Testis (tissue), 3 donors: ENCODE data around the gene CTDP1. TPM values are rescaled to one million over a fixed set of nuclear protein-coding genes. Genes with fewer than 3 reads are reported as not detected.

ENCODE experiments used
- DNase-seq: peaks from one replicate; pipeline ENCODE4 v3.0.0-alpha.2; 2019
- H3K27ac ChIP-seq, 2 donors: fragments of 200-600 bp; sonication (generic); one replicate each; pipeline ENCODE4 v1.5.1; 2019
- H3K27me3 ChIP-seq: fragments of 200-600 bp; sonication (generic); one replicate; pipeline ENCODE4 v1.5.1; 2019
- H3K36me3 ChIP-seq: fragments of 200-600 bp; sonication (generic); one replicate; pipeline ENCODE4 v1.5.1; 2017; ENCODE audit warnings: low read depth; ENCODE audit errors: missing control alignments
- H3K4me1 ChIP-seq: fragments of 200-600 bp; sonication (generic); one replicate; pipeline ENCODE4 v1.5.1; 2019
- H3K4me3 ChIP-seq, 2 donors: fragments of 200-600 bp; sonication (generic); one replicate each; pipeline ENCODE4 v1.5.1; 2017 to 2019
- H3K9me3 ChIP-seq: fragments of 200-600 bp; sonication (generic); one replicate; pipeline ENCODE4 v1.5.1; 2017
- POLR2A ChIP-seq: fragments of 450-650 bp; IDR thresholded peaks from one replicate; pipeline ENCODE4 v1.6.1; 2017; ENCODE audit warnings: antibody characterized with exemption, mild to moderate bottlenecking, moderate library complexity
- WGBS, 2 donors: methylation state at CpG; one replicate each; pipeline ENCODE4 v1.1.5; 2018; 5-methylcytosine and 5-hydroxymethylcytosine counted together
- intact Hi-C: fragments of 100-400 bp; cut with DNase I; formaldehyde crosslinking; loops from one replicate; pipeline ENCODE4 v1.15.1; 2023; ENCODE audit warnings: low total_unique reads
- polyA plus RNA-seq: library from polyadenylated mRNA; stranded (reverse); fragments of 350-450 nt; fragmentation: Illumina TruSeq; extraction: RNeasy Lipid Tissue Mini Kit (QIAGEN cat#74804); gene quantifications from one replicate; pipeline ENCODE4 v1.2.3, GENCODE V29; 2014; ENCODE audit warnings: low read depth, low replicate concordance; ENCODE audit not compliant: insufficient read depth
- total RNA-seq, 2 donors: library from RNA; depleted of rRNA; stranded (reverse); fragments of >200 nt; gene quantifications; one replicate each; pipeline ENCODE4 v1.2.3, GENCODE V29; 2016
- TF ChIP-seq, protein P1 (sequence below), 3 experiments: fragments of 450-650 bp in 2 of 3; fragments of 200-600 bp in 1 of 3; sonication (generic) in 1 of 3; IDR thresholded peaks; one replicate each; pipeline ENCODE4 v1.5.1; 2016 to 2019; ENCODE audit warnings: antibody characterized with exemption in 3 of 3, mild to moderate bottlenecking in 2 of 3, moderate library complexity in 1 of 3

CTDP1 gene
- total and polyA plus RNA-seq, 3 donors from 2014 or later: 41.0 to 51.0 (median 47.2) TPM

DNA sequence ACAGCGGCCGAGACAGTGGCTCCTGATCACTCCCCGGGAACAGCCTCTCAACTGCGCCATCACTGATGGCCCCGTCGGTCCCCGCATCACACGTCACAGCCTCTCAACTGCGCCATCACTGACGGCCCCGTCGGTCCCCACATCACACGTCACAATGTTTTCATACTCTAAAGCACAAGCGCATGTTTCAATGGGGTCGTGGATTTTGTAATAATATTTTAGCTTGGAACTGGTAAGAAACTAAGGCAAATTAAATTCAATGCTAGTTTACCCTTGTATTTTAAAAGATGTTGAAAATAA is 44.2 kb upstream of the CTDP1 start:
- 90 to 95% methylated on average over 15 of the region's 15 CpGs for WGBS, 2 donors
- no peak for TF ChIP-seq POLR2A
- TF ChIP-seq, protein P1, sequence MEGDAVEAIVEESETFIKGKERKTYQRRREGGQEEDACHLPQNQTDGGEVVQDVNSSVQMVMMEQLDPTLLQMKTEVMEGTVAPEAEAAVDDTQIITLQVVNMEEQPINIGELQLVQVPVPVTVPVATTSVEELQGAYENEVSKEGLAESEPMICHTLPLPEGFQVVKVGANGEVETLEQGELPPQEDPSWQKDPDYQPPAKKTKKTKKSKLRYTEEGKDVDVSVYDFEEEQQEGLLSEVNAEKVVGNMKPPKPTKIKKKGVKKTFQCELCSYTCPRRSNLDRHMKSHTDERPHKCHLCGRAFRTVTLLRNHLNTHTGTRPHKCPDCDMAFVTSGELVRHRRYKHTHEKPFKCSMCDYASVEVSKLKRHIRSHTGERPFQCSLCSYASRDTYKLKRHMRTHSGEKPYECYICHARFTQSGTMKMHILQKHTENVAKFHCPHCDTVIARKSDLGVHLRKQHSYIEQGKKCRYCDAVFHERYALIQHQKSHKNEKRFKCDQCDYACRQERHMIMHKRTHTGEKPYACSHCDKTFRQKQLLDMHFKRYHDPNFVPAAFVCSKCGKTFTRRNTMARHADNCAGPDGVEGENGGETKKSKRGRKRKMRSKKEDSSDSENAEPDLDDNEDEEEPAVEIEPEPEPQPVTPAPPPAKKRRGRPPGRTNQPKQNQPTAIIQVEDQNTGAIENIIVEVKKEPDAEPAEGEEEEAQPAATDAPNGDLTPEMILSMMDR (IDR thresholded peaks at IDR 0.05): no peak

DNA sequence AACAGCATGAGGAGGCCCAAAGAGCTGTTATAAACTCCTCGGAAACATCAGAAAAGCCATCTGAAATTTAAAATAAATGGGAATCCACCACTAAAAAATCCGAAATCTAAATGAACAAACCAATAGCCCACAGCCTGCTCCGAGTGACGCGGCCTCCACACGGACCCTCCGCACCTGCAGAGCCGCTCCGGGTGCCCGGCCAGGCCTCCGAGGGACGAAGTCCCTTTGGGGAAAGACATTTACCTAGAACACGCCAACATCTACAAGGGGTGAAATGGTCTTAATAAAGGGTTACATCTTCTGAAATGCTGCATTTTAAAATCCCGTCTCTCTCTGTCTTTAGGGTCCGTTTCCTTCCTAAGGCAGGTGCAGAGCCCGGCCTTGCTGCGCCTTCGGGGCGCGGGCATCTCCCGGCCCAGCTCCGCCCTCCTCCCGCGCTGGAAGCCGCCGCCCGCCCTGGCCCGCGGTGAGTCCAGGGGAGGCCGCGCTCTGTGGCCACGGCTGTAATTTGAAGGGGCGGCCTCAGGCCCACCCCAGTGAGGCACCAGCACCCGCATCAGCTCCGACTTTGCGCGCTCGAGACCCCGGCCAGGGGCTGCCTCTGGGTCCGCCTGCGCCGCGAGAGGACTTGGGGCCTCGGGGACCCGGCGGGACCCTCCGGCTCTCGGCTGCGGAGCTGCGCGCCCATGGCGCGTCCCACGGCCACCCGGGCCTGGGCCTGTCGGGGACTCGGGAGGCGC is 42.3 kb upstream of the CTDP1 start:
- Histone ChIP-seq H3K9me3 (no peaks in the 10 kb centered on the region), H3K36me3 (no peaks in the 10 kb centered on the region), H3K4me1 (no peaks in the 10 kb centered on the region), H3K4me3 (peak overlapping the region in 1 of 2 donors; percentile 51), H3K27ac (no peak overlapping the region), H3K27me3 (no peaks in the 10 kb centered on the region)
- TF ChIP-seq, protein P1 (IDR thresholded peaks at IDR 0.05): no peak
- TF ChIP-seq POLR2A: no peak
- WGBS, 2 donors: 38 to 41% methylated on average over 18 to 57 of the region's 58 CpGs
- intact Hi-C loops: no loop called here
- no peak for DNase-seq

More for the DNA sequence above, 44.2 kb upstream of the CTDP1 start:
- Histone ChIP-seq H3K9me3 (no peaks in the 10 kb centered on the region), H3K27me3 (no peaks in the 10 kb centered on the region), H3K4me1 (no peaks in the 10 kb centered on the region), H3K27ac (no peak overlapping the region), H3K36me3 (no peaks in the 10 kb centered on the region), H3K4me3 (no peak overlapping the region)
- no peak for DNase-seq
- intact Hi-C loops: no loop called here

DNA sequence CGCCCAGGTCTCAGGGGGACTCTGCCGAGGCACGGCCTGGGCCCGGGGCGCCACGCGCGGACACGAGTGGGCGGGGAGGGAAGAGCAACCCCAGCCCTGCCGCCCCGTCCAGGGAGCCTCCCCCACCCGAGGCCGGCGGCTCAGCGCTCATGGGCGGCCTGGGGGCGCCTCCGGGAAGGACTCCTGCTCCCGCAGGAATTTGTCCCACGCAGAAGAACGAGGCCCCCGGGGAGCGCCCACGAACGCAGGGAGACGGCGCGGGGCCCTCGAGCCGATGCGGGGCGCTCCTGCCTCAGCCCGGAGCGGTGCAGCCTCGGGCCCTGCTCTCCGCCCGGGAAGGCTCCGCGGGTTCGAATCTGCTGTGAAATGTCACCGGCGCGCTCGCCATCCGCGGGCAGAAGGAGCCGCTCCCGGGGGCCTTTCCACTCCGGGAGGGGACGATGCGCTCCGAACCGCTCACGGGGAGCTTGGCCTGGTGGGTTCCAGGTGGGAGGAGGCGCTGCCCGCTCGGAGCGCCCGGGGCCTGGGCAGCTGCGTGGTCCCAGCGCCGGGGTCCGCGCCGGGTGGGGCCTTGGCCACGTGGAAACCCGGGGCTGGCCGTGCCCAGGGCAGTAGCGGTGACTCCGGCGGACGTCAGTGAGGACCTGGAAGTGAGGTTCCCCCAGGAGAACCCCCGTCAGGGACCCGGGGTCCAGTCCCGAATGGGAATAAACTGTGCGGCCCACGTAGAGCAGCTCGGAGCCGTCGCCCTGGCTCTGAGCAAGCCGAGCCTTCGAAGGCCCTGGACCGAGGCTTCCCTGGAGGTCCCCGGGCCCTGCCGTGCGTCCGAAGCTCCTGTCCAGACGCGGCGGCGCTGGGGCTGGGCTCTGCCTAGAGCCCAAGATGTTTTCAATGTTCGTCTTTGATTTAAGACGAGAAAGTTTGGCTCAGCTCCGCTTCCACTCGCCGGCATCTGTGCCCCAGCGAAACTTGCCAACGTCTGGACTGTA is 41.4 kb upstream of the CTDP1 start:
- H3K9me3 ChIP-seq: no peaks in the 10 kb centered on the region
- H3K4me3 ChIP-seq: peak overlapping the region in 1 of 2 donors; percentile 51
- intact Hi-C loops: no loop called here
- H3K27ac ChIP-seq: no peak overlapping the region
- H3K36me3 ChIP-seq: no peaks in the 10 kb centered on the region
- 49% methylated on average over 7 to 68 of the region's 99 CpGs for WGBS, 2 donors
- DNase-seq: no peak
- TF ChIP-seq, protein P1 (IDR thresholded peaks at IDR 0.05): no peak
- no peak for TF ChIP-seq POLR2A
- no peaks in the 10 kb centered on the region for H3K27me3 ChIP-seq
- H3K4me1 ChIP-seq: no peaks in the 10 kb centered on the region

DNA sequence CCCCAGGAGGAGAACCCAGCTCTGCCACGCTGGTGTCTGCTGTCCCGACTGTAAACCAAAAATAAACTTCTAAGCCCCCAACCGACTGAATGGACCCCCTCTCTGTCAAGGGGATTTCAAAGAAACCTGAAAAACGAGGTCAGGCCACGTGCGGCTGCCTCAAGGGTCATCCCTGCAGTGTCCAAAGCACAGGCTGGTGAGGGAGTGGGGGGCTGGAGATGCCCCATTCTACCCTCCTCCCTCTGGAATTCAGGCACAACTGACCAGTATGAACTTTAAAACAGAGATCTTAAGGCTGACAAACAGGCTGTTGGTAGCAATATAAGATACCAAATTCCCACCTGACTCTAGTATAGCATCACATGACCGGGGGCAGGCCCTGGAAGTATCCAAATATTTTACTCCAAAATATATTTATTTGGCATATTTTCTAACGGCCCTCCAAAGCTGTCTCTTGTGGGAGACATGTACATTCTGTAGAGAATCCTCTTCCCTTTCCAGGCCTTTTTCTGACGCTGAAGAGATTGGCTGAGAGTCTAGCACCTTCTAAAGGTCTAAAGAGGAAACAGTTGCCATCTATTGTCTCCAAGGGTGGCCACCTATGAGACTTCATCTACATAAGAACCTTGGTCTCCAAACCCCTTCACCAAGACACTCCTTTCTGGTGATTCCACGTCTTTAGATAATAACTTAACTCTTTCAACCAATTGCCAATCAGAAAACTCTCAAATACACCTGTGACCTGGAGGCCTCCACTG is 40.4 kb upstream of the CTDP1 start:
- WGBS, 2 donors: 65 to 67% methylated on average over 10 of the region's 10 CpGs
- H3K9me3 ChIP-seq: no peaks in the 10 kb centered on the region

More for the DNA sequence above, 40.4 kb upstream of the CTDP1 start:
- Histone ChIP-seq H3K4me3 (no peak overlapping the region), H3K27me3 (no peaks in the 10 kb centered on the region), H3K36me3 (no peaks in the 10 kb centered on the region), H3K4me1 (no peaks in the 10 kb centered on the region), H3K27ac (no peak overlapping the region)
- TF ChIP-seq, protein P1 (IDR thresholded peaks at IDR 0.05): no peak
- TF ChIP-seq POLR2A: no peak
- intact Hi-C loops: no loop called here
- DNase-seq: no peak
